HUES6 (cell line): ENCODE measurements around the gene TEX54.

Source experiments
- H3K27ac ChIP-seq: 2 replicates; pipeline ENCODE4 v1.7.0; 2013; ENCODE audit warnings: low read depth, mild to moderate bottlenecking, low read length, inconsistent platforms
- H3K27me3 ChIP-seq: 2 replicates; pipeline ENCODE4 v1.6.1; 2013; ENCODE audit warnings: low read length; ENCODE audit not compliant: control insufficient read depth, insufficient read depth
- H3K36me3 ChIP-seq: 2 replicates; pipeline ENCODE4 v1.6.1; 2013; ENCODE audit warnings: low read length; ENCODE audit not compliant: control insufficient read depth, insufficient read depth
- H3K4me1 ChIP-seq: 2 replicates; pipeline ENCODE4 v1.6.1; 2013; ENCODE audit warnings: low read length; ENCODE audit not compliant: control insufficient read depth, insufficient read depth
- H3K4me3 ChIP-seq: 2 replicates; pipeline ENCODE4 v1.5.1; 2013; ENCODE audit warnings: low read depth, low read length
- H3K9ac ChIP-seq: one replicate; pipeline ENCODE4 v1.6.1; 2013; ENCODE audit warnings: mild to moderate bottlenecking, low read length
- H3K9me3 ChIP-seq: 2 replicates; pipeline ENCODE4 v1.6.1; 2013; ENCODE audit warnings: low read depth, low read length; ENCODE audit not compliant: control insufficient read depth, insufficient read depth

The TEX54 gene

GRCh38 chr11:62823677-62824076 lies 9.0 kb downstream of the TEX54 start:
- Histone ChIP-seq H3K27me3 (no peaks in the 10 kb centered on the region), H3K4me1 (no peaks in the 10 kb centered on the region), H3K4me3 (no peak overlapping the region), H3K9me3 (no peaks in the 10 kb centered on the region), H3K27ac (no peak overlapping the region), H3K9ac (no peak overlapping the region), H3K36me3 (peaks cover 83% of the 10 kb centered on the region)

DNA sequence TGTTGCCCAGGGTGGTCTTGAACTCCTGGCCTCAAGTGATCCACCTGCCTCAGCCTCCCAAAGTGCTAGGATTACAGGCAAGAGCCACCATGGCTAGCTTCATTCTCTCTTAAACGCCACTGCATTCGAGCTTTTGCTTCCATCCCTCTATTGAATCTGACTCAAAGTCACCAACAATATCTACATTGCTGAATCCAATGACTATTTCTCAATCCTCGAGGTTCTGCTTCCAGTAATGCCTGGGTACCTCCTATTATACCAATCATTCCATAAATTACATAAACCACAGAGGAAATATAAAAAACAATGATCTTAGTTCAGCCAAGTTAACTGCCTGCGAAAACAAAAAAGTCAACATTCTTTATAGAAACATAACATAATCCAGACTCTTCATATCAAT lies 15.5 kb downstream of the TEX54 start:
- Histone ChIP-seq H3K27me3 (no peaks in the 10 kb centered on the region), H3K9ac (no peak overlapping the region), H3K36me3 (peaks cover 37% of the 10 kb centered on the region), H3K9me3 (no peaks in the 10 kb centered on the region), H3K27ac (no peak overlapping the region), H3K4me1 (no peaks in the 10 kb centered on the region), H3K4me3 (no peak overlapping the region)

GRCh38 chr11:62816557-62816956 lies 16.1 kb downstream of the TEX54 start:
- Histone ChIP-seq H3K27me3 (no peaks in the 10 kb centered on the region), H3K36me3 (peaks cover 32% of the 10 kb centered on the region)

GRCh38 chr11:62811659-62812058 lies 21.0 kb downstream of the TEX54 start:
- Histone ChIP-seq H3K4me1 (peaks cover 2% of the 10 kb centered on the region; the same call in 1 of the 2 replicates), H3K4me3 (no peak overlapping the region), H3K36me3 (peaks cover 3% of the 10 kb centered on the region), H3K9ac (no peak overlapping the region), H3K27me3 (no peaks in the 10 kb centered on the region), H3K27ac (no peak overlapping the region), H3K9me3 (no peaks in the 10 kb centered on the region)

More at GRCh38 chr11:62816557-62816956, 16.1 kb downstream of the TEX54 start:
- H3K4me1 ChIP-seq = no peaks in the 10 kb centered on the region
- no peak overlapping the region for H3K4me3 ChIP-seq
- H3K9me3 ChIP-seq = no peaks in the 10 kb centered on the region
- H3K27ac ChIP-seq = no peak overlapping the region
- H3K9ac ChIP-seq = no peak overlapping the region

DNA sequence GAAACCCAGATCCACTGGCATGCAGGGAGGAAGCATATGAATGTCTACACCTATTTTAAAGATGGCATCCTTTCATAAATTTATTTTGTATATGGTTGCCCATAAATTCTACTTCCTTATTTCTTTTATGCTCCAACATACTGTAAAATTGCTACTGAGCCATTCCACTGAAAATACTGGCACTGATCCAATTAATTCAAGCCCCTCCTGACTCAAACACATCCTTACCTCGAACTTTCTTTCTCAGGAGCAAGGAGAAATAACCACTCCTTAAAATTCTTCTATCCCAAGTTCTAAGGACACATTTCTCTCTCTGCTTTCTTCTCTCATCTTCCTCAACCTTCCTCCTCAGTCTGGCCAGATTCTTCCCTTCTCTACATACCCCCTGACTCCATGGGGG lies 21.9 kb downstream of the TEX54 start:
- no peak overlapping the region for H3K4me3 ChIP-seq
- no peak overlapping the region for H3K9ac ChIP-seq
- H3K36me3 ChIP-seq = 0 out of 2 replicates have a peak, but pooled peaks cover under 1% of the 10 kb centered on the region

GRCh38 chr11:62806611-62807121 lies 26.0 kb downstream of the TEX54 start:
- Histone ChIP-seq H3K36me3 (peaks cover 18% of the 10 kb centered on the region), H3K27ac (no peak overlapping the region; the same call in 1 of the 2 replicates), H3K9ac (no peak overlapping the region), H3K4me3 (peak overlapping the region; percentile 91), H3K4me1 (peaks cover 9% of the 10 kb centered on the region; the same call in 1 of the 2 replicates), H3K27me3 (no peaks in the 10 kb centered on the region), H3K9me3 (no peaks in the 10 kb centered on the region)

More for the DNA sequence above, 21.9 kb downstream of the TEX54 start:
- Histone ChIP-seq H3K27me3 (no peaks in the 10 kb centered on the region), H3K4me1 (peaks cover 9% of the 10 kb centered on the region; the same call in 1 of the 2 replicates), H3K27ac (no peak overlapping the region), H3K9me3 (no peaks in the 10 kb centered on the region)

DNA sequence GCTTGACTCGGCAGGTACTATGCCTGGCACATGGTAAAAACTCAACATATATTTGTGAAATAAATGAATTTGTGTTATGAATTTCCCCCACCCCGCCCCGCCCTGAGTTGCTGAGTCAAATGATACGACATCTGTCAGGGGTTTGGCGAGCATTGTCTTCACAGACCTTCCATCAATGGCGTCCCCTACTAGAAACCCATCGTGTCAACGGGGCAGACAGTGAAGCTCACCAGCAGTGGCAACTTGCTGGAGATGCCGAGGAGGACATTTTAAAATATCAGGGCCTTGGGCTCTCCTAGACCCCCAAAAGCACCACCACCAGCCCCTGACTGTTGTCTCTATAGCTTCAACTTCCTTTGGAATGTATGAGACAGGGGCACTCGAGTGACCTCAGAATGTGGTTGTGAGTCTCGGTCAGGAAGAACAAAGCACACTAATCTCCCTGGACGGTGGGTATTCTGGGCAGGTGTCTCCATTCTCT lies 26.6 kb downstream of the TEX54 start:
- Histone ChIP-seq H3K27ac (no peak overlapping the region; the same call in 1 of the 2 replicates), H3K4me1 (peaks cover 9% of the 10 kb centered on the region; the same call in 1 of the 2 replicates), H3K4me3 (peak overlapping the region; percentile 91), H3K9me3 (no peaks in the 10 kb centered on the region), H3K36me3 (peaks cover 25% of the 10 kb centered on the region), H3K9ac (peak overlapping the region; percentile 75), H3K27me3 (no peaks in the 10 kb centered on the region)

GRCh38 chr11:62805076-62805892 lies 27.4 kb downstream of the TEX54 start, which contains the start of gene NXF1:
Gene NXF1, minus strand, starts transcription at chr11:62805440. Its CDS starts 84 bp downstream, at chr11:62805356.
- Histone ChIP-seq H3K9ac (peak within 1 kb of the TSS; percentile 82), H3K36me3 (peaks cover 32% of the 10 kb centered on the region), H3K4me3 (peak within 1 kb of the TSS; percentile 91), H3K27ac (peak within 1 kb of the TSS; percentile 4; the same call in 1 of the 2 replicates), H3K4me1 (peaks cover 9% of the 10 kb centered on the region; the same call in 1 of the 2 replicates), H3K27me3 (no peaks in the 10 kb centered on the region), H3K9me3 (no peaks in the 10 kb centered on the region)

GRCh38 chr11:62804310-62805075 lies 28.1 kb downstream of the TEX54 start:
- Histone ChIP-seq H3K9me3 (no peaks in the 10 kb centered on the region), H3K27me3 (no peaks in the 10 kb centered on the region), H3K9ac (peak overlapping the region; percentile 82), H3K4me1 (peaks cover 9% of the 10 kb centered on the region; the same call in 1 of the 2 replicates), H3K27ac (0 out of 2 replicates have a peak overlapping the region, but pooled peaks have one; percentile 4), H3K36me3 (peaks cover 40% of the 10 kb centered on the region), H3K4me3 (peak overlapping the region; percentile 91)

GRCh38 chr11:62801071-62801470 lies 31.6 kb downstream of the TEX54 start:
- Histone ChIP-seq H3K9me3 (no peaks in the 10 kb centered on the region), H3K36me3 (peaks cover 73% of the 10 kb centered on the region)

More at GRCh38 chr11:62801071-62801470, 31.6 kb downstream of the TEX54 start:
- H3K9ac ChIP-seq = no peak overlapping the region
- H3K4me3 ChIP-seq = no peak overlapping the region
- no peak overlapping the region for H3K27ac ChIP-seq
- peaks cover 1% of the 10 kb centered on the region; the same call in 1 of the 2 replicates for H3K4me1 ChIP-seq
- no peaks in the 10 kb centered on the region for H3K27me3 ChIP-seq
